AML-193 (cell line): ENCODE results near the gene ZSCAN5C.
"Not testable (repeated sequence)": the region's sequence is repeated elsewhere in the genome, so short reads cannot be mapped to it uniquely, and the experiment has no call there.

Experiments used
- DNase-seq, 2 experiments: peaks; one replicate each; lab custom pipeline; 2025; lab: John Stamatoyannopoulos, UW

ZSCAN5C gene

GRCh38 chr19:56191711-56192110 is 10.4 kb upstream of the ZSCAN5C start:
- DNase-seq, result no peak

- no peak for DNase-seq
Observed at GRCh38 chr19:56193981-56194640, 8.0 kb upstream of the ZSCAN5C start.

DNA sequence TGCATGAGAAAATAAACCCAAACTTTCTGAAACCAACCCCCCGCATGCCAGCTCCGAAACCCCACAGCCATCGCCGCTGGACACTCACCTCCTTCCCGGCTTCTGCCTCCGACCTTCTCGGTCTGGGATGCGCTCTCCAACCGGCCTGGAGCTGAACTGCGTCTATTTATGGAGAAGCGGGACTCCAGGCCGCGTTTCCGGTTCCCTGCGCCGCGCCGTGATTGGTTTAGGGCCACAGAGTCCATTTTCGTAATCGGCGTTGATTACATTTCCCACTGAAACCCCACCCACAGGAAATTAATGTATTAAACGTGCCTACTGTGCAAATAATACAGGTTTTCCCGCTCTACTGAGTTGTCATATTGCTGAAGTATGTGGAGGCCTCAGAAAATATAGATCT is 4.4 kb upstream of the ZSCAN5C start, which contains the start of gene ZSCAN5B:
Gene ZSCAN5B, minus strand, starts transcription at position 138 of the 400 bp plus-strand sequence. CDS start 4,731 bp downstream, outside the sequence.
- not testable (repeated sequence) for DNase-seq

DNA sequence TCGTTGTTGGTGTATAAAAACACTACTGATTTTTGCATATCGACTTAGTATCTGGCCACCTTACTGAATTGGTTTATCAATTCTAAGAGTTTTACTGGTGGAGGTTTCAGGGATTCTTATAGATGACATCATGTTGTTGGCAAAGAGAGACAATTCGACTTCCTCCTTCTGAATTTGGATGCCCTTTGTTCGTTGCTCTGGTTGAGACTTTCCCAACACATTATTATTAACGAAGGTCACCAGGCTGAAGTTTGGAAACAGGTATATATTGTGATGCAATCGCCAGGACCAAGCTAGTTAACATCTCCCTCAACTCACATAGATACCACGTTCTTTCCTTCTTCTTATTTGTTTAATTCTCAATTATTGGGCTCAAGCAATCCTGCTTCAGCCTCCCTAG is 2.4 kb upstream of the ZSCAN5C start:
- no peak for DNase-seq

GRCh38 chr19:56207581-56207980 is 5.5 kb downstream of the ZSCAN5C start:
- not testable (repeated sequence) for DNase-seq

GRCh38 chr19:56209091-56209490 is 7.0 kb downstream of the ZSCAN5C start:
- DNase-seq, result no peak

GRCh38 chr19:56210036-56210435 is 8.0 kb downstream of the ZSCAN5C start:
- DNase-seq, result not testable (repeated sequence)

DNA sequence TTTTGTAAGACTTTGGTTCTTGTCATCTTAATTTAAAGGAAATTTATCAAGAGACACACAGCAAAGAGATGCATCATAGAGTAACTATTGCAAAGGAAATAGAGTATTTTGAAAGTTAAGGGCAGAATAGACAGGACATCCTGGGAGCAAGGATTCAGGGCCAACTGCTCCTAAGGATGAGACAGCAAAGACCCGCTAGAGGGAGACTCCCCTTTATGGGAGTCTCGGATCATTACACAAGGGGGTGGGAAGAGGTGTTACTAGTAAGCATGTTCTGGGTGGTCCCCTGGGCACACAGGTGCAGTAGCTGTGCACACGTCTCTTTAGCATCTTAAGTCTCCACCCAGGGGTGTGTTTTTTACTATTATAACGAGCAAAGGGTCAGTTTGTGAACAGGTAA is 9.6 kb downstream of the ZSCAN5C start:
- DNase-seq, result no peak

GRCh38 chr19:56217039-56217949 is 15.2 kb downstream of the ZSCAN5C start:
- no peak for DNase-seq

DNA sequence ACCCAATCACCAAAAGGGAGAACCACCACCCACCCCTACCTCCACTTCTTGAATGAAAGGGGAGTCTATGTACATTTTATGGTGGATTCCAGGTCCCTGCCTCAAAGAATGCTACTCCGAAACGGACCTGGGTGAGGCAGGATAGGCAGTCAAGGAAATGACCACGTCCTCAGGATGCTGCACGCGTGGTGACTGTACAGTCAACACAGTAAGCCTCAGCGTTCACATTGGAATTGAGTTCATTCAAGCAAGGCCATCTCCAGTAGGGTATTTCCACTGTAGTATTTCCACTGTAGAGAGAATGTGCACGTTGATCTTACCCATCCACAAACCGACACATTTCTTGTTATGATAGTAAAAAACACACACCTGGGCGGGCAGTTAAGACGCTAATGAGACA is 16.9 kb downstream of the ZSCAN5C start:
- no peak for DNase-seq

DNA sequence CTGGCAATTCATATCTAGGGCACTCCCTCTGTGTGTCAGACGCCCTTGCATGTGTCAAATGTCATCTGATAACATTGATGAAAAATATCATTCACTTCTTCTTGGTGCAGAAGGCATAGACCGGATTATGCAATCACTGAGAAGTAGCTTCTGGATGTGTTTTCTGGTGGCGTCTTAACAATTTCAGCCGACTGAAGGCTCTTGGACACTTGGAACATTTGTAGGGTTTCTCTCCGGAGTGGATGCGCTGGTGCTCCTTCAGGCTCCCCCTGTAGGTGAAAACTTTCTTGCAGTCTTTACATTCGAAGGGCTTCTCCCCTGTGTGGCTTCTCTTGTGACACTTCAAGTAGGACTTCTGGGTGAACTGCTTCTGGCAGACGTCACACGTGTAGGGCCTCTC is 19.4 kb downstream of the ZSCAN5C start:
- not testable (repeated sequence) for DNase-seq

- no peak for DNase-seq
Observed at GRCh38 chr19:56221851-56222250, 19.8 kb downstream of the ZSCAN5C start.

DNA sequence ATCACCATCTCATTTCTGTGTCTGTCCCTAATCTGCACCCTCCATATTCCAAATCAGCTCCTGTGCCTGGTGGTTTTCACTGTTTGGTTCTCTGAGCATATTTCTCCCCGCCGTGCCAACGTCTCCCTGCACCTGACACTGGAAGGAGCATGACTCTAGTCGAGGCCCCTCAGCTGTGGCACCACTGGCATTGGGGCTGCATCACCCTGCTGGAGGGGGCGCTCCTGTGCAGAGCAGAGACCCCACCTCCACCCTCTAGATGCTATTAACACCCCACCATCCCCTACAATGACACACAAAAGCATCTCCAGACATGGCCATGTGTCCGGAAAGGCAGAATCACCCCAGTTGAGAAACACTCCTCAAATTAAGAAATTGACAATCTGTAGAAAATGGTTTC is 20.8 kb downstream of the ZSCAN5C start:
- DNase-seq, result no peak

DNA sequence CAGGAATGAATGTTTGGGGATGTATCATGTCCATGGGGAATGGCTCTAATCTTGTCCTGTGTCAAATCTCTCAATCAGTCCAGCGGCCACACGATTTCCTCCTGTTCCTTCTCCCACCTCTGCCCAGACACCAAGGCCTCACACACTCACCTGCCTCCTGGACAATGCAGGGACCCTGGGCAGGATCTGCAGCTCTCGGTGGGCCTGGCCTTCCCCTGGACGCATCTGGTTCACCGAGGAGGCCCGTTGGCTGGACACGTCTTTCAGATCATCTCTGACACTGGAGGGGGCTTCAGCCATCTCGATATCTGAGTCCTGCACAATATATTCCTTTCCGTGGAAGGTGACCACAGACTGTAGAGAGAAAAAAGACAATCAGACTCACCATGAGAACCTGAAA is 21.4 kb downstream of the ZSCAN5C start:
- DNase-seq, result no peak

GRCh38 chr19:56245121-56245740 is 43.2 kb downstream of the ZSCAN5C start:
- no peak for DNase-seq

DNA sequence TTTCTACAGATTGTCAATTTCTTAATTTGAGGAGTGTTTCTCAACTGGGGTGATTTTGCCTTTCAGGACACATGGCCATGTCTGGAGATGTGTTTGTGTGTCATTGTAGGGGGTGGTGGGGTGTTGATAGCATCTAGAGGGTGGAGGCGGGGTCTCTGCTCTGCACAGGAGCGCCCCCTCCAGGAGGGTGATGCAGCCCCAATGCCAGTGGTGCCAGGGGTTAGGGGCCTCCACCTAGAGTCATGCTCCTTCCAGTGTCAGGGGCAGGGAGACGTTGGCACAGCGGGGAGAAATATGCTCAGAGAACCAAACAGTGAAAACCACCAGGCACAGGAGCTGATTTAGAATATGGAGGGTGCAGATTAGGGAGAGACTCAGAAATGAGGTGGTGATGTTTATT is 43.7 kb downstream of the ZSCAN5C start:
- not testable (repeated sequence) for DNase-seq

- DNase-seq, result not testable (repeated sequence)
Observed at GRCh38 chr19:56248736-56249338, 46.8 kb downstream of the ZSCAN5C start.

DNA sequence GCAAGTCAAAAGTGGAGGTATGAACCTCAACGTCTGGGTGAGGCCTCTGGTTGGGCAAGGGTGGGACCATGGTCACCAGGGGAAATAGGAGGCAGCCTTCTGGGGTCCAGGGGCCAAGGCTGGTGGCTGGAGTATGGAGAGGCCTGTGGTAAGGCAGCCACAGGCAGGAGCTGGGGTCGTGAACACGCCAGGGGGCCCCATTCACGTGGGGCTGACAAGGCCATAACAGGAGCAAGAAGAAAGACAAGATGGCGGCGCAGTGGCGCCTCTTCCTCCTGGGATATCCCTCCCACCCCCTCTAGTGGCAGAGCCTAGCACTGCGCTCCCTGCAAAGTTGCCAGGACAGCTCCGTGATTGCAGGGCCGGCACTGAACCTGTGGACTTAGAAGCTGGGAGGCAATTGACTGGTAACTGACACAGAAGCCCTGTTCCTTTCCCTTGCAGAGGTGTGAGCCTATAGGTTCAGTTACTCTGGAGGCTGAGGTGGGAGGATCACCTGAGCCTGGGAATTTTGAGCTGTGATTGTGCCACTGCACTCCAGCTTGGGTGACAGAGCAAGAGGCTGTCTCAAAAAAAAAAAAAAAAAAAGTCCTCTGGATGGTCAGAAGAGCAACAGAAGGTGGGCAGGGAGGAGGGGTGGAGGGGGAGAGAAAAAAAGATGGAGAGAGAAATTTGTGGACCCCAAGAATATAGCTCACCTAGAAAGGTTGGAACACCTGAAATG is 50.8 kb downstream of the ZSCAN5C start:
- DNase-seq, result peak; percentile 16 to 19

DNA sequence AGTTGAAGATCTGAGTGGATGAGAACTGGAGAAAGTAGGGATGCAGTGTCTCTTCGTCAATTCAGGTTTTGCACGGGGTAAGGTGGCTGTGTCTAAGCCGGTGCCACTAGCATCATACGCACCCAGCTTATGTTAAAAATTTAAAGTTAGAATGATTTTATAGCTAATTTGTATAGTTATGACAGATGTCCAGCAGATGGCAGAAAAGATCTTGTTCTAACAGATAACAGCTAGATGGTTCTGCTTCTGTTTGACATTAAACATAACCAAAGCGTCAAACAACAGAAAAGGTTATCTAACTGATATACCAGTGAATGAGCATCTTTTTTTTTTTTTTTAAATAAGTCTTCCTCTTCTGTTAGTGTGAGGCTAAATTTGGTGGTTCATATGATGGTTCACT is 51.7 kb downstream of the ZSCAN5C start:
- DNase-seq, result peak; percentile 66 to 75

DNA sequence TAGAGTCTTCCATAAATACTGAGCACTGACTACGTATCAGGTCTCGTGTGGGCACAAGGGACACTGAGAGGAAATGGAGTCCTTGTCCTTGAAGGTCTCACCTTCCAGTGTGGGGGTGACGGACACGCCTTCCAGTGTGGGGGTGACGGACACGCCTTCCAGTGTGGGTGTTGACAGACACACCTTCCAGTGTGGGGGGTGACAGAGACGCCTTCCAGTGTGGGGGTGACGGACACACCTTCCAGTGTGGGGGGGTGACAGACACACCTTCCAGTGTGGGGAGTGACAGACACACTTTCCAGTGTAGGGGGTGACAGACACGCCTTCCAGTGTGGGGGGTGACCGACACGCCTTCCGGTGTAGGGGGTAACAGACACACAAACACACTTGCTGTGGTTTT is 56.2 kb downstream of the ZSCAN5C start:
- DNase-seq, result no peak
